MM.1S (cell line): ENCODE results near the gene AUTS2.

Experiments
- CTCF ChIP-seq: fragments of 300-600 bp; sonication (generic); IDR thresholded peaks from 2 replicates; pipeline ENCODE4 v1.5.1; 2016; ENCODE audit warnings: antibody characterized with exemption, low read length, mixed read lengths
- EZH2phosphoT487 ChIP-seq: fragments of 300-600 bp; sonication (generic); IDR thresholded peaks from 2 replicates; pipeline ENCODE4 v1.6.1; 2018; ENCODE audit warnings: antibody characterized with exemption, low read length

GRCh38 chr7:69776611-69777010 is 178.3 kb downstream of the AUTS2 start:
- TF ChIP-seq CTCF (no peak), EZH2phosphoT487 (no peak)
